GM19240 (cell line): ENCODE measurements around the gene CYTH1.
"Not testable (repeated sequence)": the region's sequence is repeated elsewhere in the genome, so short reads cannot be mapped to it uniquely, and the experiment has no call there.

ENCODE experiments used
- DNase-seq: peaks from one replicate; pipeline ENCODE4 v3.0.0; 2011; ENCODE audit warnings: low spot score; ENCODE audit not compliant: insufficient read length

The CYTH1 gene

DNA sequence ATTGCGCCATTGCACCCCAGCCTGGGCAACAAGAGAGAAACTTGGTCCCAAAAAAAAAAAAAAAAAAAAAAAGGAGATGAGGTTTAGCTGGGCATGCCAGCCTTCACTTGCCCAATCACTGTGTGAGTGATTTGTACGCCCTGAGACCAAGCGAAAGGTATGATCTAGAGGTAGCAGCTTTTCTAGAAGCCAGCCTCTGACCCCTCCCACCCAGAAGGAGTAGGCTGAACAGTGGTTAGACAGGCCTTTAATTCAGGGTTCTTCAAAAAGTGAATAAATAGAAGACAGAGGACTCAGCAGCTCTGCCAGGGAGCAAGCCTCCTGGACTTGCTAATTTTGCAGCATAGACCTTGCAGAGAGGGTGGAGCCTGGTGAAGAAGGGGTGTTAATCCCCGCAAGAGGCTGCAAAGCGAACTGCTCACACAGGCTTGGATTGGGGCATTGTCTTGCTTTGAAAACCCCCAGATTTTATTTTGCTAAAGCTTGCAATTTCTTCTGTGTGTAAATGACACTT lies 7.1 kb upstream of the CYTH1 start:
- no peak for DNase-seq

DNA sequence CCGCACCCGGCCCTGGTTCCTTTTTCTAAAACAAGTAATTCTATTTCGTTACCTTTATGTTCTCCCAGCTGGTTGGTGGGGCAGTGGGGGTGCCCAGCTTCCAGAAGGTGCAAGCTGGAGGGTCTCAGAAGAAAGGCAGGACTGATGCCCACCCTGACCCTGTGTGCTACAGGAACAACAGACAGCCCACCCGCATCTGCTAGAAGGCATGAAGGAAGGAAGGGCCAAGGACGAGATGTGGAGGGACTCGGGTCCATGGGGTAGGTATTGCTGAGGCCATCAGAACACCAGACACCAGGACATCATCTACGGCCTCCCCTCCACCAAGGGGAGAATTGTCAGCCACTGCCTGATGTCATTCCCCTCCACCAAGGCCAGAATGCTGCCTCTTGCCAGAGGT lies 6.4 kb upstream of the CYTH1 start:
- DNase-seq: no peak

DNA sequence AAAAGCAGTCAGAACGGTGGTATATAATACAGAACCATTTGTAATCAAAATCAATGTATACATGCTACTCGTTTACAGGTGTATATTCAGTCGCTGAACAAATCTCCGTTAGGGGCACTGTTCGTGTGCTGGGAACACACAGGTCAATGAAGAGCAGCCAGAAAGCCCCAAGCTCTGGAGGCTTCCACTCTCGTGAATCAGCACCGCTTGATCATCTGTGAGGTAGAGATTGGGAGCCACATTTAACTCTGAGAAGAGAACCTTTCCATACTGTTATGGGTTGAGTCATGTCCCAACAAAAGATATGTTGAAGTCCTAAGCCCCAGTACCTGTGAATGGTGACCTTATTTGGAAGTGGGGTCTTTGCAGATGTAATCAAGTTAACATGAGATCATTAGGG lies 5.4 kb upstream of the CYTH1 start:
- no peak for DNase-seq

- DNase-seq: no peak
These were observed 3.6 kb upstream of the CYTH1 start for GRCh38 chr17:78785663-78786057.

- DNase-seq: no peak
These were observed 3.1 kb upstream of the CYTH1 start for GRCh38 chr17:78785011-78785662.

DNA sequence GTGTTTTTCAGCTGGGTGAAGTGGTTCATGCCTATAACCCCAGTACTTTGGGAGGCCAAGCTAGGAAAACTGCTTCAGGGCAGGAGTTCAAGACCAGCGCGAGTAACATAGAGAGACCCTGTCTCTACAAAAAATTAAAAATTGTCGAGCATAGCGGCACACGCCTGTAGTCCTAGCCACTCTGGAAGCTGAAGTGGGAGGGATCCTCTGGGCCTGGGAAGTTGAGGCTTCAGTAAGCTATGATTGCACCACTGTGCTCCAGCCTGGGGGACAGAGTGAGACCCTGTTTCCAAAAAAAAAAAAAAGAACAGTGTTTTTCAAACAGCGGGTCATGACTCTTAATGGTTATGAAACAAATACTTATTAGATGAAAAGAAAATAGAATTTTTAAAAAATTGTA lies 2.3 kb upstream of the CYTH1 start:
- DNase-seq: no peak

GRCh38 chr17:78783711-78784324 lies 1.7 kb upstream of the CYTH1 start:
- DNase-seq: no peak

- DNase-seq: no peak
These were observed 775 bp downstream of the CYTH1 start for GRCh38 chr17:78781104-78781892.

GRCh38 chr17:78780335-78780734 lies 1.7 kb downstream of the CYTH1 start:
- no peak for DNase-seq

- no peak for DNase-seq
These were observed 2.2 kb downstream of the CYTH1 start for GRCh38 chr17:78779850-78780249.

GRCh38 chr17:78779286-78779651 lies 2.8 kb downstream of the CYTH1 start:
- not testable (repeated sequence) for DNase-seq

DNA sequence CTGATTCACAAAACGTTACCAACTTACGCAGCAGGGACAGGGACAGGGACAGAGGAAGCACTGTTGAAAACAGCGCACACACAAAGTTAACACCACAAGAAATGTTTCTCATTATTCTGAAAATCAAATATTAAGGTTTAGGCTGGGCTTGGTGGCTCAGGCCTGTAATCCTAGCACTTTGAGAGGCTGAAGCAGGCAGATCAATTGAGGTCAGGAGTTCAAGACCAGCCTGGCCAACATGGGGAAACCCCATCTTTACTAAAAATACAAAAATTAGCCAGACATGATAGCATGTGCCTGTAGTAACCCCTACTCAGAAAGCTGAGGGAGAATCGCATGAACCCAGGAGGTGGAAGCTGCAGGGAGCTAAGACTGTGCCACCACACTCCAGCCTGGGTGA lies 4.2 kb downstream of the CYTH1 start:
- DNase-seq: no peak

DNA sequence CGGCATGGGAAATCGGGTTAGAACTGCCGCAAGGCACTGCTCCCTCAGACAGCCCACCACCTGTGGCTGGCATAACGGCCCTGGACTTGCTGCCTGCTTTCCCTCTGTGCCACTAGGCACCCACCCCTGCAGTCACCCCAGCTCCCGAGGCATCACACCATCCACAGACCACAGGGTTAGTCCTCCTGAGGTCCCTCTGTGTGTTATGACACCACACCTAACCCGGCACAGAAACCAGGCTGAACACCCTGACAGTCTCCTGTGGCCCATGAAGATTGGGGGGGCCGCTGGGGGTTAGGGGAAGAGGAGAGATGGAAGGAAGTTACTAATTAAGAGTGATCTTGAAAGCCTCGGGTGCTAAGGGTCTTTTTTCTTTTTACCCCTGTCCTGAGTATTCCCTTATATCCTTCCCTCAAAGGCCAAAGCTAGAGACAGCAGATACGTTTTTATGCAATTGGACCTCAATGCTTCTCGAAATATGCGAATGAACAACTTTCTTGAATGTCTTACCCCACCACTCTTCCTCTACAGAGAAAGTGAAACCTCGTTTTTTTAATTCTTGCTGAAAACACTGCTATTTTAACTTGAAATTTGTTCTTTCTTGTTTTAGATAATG lies 7.0 kb downstream of the CYTH1 start:
- no peak for DNase-seq

DNA sequence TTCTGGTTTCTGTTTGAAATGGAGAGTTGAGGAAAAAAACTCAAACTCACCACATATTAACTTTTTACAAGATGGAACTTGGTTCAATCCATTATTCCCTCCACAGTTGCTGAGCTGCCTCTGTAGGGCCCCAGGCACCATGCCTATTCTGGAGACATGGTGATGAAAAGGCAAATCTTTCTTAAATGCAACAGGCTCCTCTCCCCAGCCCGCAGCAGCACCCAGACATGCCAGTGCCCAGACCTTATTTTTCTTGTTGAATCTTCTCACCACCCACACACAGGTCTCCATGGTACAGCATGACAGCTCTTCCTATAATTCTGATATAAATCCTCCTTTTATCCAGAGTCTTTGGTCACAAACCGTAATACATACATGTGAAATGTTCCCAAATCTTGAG lies 7.6 kb downstream of the CYTH1 start:
- no peak for DNase-seq

DNA sequence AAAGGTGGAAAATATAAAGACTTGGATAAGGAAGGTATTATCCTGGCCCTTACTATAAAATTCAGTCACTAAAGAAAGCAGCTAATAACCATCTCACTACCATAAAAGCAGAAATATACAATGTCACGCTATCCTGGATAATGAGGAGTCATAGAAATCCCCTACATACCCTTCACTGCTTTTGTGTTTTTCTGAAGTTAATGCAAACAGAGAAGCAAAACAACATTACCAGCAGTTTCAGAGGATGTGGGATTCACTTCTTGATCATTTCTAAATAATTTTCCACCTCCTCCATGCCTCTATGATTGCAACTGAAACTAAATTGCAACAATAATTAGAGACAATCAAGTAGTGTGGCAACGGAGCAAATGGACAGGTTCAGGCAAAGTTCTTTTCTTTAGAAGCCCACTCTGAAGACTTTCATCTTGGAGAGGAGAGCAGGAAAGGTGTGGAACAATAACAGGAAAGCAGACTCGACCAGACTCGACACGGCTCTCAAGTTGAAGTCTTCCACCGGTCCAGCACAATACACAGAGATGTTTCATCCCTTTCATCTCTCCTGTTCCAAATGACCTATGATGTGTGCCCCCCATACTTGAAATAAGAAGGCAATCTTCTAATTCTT lies 10.2 kb downstream of the CYTH1 start:
- no peak for DNase-seq

- no peak for DNase-seq
These were observed 12.8 kb downstream of the CYTH1 start for GRCh38 chr17:78769196-78769773.

DNA sequence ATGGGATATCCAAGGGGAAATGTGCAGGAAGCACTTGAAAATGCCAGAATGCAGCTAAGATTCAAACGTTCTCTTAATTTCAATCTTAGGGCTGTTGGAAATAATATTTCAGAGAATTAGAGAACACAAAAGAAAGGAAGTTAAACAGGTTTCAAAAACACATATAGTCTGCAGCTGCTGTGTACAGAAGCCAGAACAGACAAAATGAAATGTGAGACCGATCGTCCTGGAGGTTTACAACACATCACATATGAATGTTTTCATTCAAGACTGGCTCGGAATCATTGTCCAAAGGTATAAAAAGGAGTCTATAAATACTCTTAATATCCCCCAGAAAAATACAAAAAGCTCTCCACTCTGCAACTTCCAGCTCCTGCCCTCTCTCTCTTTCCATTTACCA lies 14.3 kb downstream of the CYTH1 start:
- no peak for DNase-seq

- DNase-seq: no peak
These were observed 15.3 kb downstream of the CYTH1 start for GRCh38 chr17:78766743-78767294.

GRCh38 chr17:78766225-78766624 lies 15.8 kb downstream of the CYTH1 start:
- DNase-seq: no peak

GRCh38 chr17:78765821-78766220 lies 16.3 kb downstream of the CYTH1 start:
- no peak for DNase-seq

- DNase-seq: no peak
These were observed 17.2 kb downstream of the CYTH1 start for GRCh38 chr17:78764871-78765270.
